Upper lobe of right lung (tissue), 1 donor: Measurements from ENCODE around the gene COQ9. TPM values are rescaled to one million over a fixed set of nuclear protein-coding genes. Genes with fewer than 3 reads are reported as not detected.
A peak's percentile ranks its signal among the peaks of the same experiment; 100 is the strongest.

Experiments used
- ATAC-seq: fragments of 200-7000 bp; cut with Tn5 transposase; one replicate; pipeline ENCODE4 v1.9.1; 2020; ENCODE audit warnings: mild to moderate bottlenecking, moderate library complexity
- DNase-seq: peaks from one replicate; pipeline ENCODE4 v3.0.0-alpha.2; 2020
- H3K27ac ChIP-seq: fragments of 200-600 bp; one replicate; pipeline ENCODE4 v1.8.0; 2022
- H3K27me3 ChIP-seq: fragments of 200-600 bp; one replicate; pipeline ENCODE4 v1.8.0; 2022; ENCODE audit warnings: mild to moderate bottlenecking
- H3K36me3 ChIP-seq: fragments of 200-600 bp; one replicate; pipeline ENCODE4 v1.8.0; 2022
- H3K4me1 ChIP-seq: fragments of 200-600 bp; one replicate; pipeline ENCODE4 v1.8.0; 2022
- H3K4me3 ChIP-seq: fragments of 200-600 bp; one replicate; pipeline ENCODE4 v1.8.0; 2022; ENCODE audit warnings: mild to moderate bottlenecking
- H3K9me3 ChIP-seq: fragments of 200-600 bp; one replicate; pipeline ENCODE4 v1.8.0; 2022
- CTCF ChIP-seq: fragments of 200-600 bp; IDR thresholded peaks from one replicate; pipeline ENCODE4 v1.8.0; 2022; ENCODE audit warnings: antibody characterized with exemption
- intact Hi-C: fragments of 100-400 bp; cut with DNase I; formaldehyde crosslinking; loops from one replicate; pipeline ENCODE4 v1.11.0; 2022
- total RNA-seq: library from RNA; stranded (reverse); fragmentation: NEBNext Ultra II Directional; extraction: Animal tissue kit (Norgen Biotek cat#: 25700); gene quantifications from one replicate; pipeline ENCODE4 v1.2.1, GENCODE V29; 2021
- donor health status: DM: no; HTN: yes; CAD: no; lungs with severe emphysema.

COQ9 gene
- total RNA-seq, 1 donor from 2014 or later = 35.2 TPM

- no peak for TF ChIP-seq CTCF
- Histone ChIP-seq H3K27me3 (no peaks in the 10 kb centered on the region), H3K27ac (peak within 1 kb of the TSS; percentile 80), H3K4me3 (peak within 1 kb of the TSS; percentile 75), H3K9me3 (no peaks in the 10 kb centered on the region), H3K4me1 (peaks cover 9% of the 10 kb centered on the region), H3K36me3 (no peaks in the 10 kb centered on the region)
- peak; percentile 96 for ATAC-seq
- intact Hi-C loops = no loop called here
- DNase-seq = peak; percentile 94
Measured at GRCh38 chr16:57485916-57486857, 38.9 kb downstream of the COQ9 start, which contains the start of gene DOK4. Gene DOK4 (minus strand): TSS chr16:57486493. CDS start chr16:57479507, 6,986 bp downstream.

GRCh38 chr16:57486858-57487834 is 39.9 kb downstream of the COQ9 start:
- H3K4me3 ChIP-seq = peak overlapping the region; percentile 75
- peaks cover 9% of the 10 kb centered on the region for H3K4me1 ChIP-seq
- no peak for TF ChIP-seq CTCF
- no peaks in the 10 kb centered on the region for H3K36me3 ChIP-seq
- no peaks in the 10 kb centered on the region for H3K9me3 ChIP-seq
- DNase-seq = peak; percentile 46
- no peak for ATAC-seq
- intact Hi-C loops = no loop called here
- no peaks in the 10 kb centered on the region for H3K27me3 ChIP-seq
- H3K27ac ChIP-seq = peak overlapping the region; percentile 42

- no peak overlapping the region for H3K4me3 ChIP-seq
- DNase-seq = no peak
- H3K4me1 ChIP-seq = peaks cover 9% of the 10 kb centered on the region
- H3K27ac ChIP-seq = no peak overlapping the region
- intact Hi-C loops = no loop called here
- H3K9me3 ChIP-seq = no peaks in the 10 kb centered on the region
- ATAC-seq = no peak
- no peaks in the 10 kb centered on the region for H3K36me3 ChIP-seq
- TF ChIP-seq CTCF = no peak
- H3K27me3 ChIP-seq = no peaks in the 10 kb centered on the region
Measured at GRCh38 chr16:57489229-57489628, 42.0 kb downstream of the COQ9 start.

- H3K4me1 ChIP-seq = no peaks in the 10 kb centered on the region
- ATAC-seq (no peak), DNase-seq (no peak)
- TF ChIP-seq CTCF = no peak
- H3K4me3 ChIP-seq = no peak overlapping the region
- H3K27ac ChIP-seq = no peak overlapping the region
- intact Hi-C loops = no loop called here
- no peaks in the 10 kb centered on the region for H3K36me3 ChIP-seq
- no peaks in the 10 kb centered on the region for H3K9me3 ChIP-seq
- H3K27me3 ChIP-seq = no peaks in the 10 kb centered on the region
Measured at GRCh38 chr16:57493767-57494166, 46.5 kb downstream of the COQ9 start.

GRCh38 chr16:57497121-57497520 is 49.8 kb downstream of the COQ9 start:
- ATAC-seq = no peak
- intact Hi-C loops = no loop called here
- no peak for TF ChIP-seq CTCF
- no peak overlapping the region for H3K4me3 ChIP-seq
- no peaks in the 10 kb centered on the region for H3K36me3 ChIP-seq
- no peaks in the 10 kb centered on the region for H3K27me3 ChIP-seq
- no peaks in the 10 kb centered on the region for H3K4me1 ChIP-seq
- no peak overlapping the region for H3K27ac ChIP-seq
- no peak for DNase-seq
- H3K9me3 ChIP-seq = no peaks in the 10 kb centered on the region
